Left lobe of liver (tissue), 2 donors: ENCODE results near the gene SYP. TPM values are rescaled to one million over a fixed set of nuclear protein-coding genes. Genes with fewer than 3 reads are reported as not detected.
A peak's percentile ranks its signal among the peaks of the same experiment; 100 is the strongest.
"Not testable (repeated sequence)": the region's sequence is repeated elsewhere in the genome, so short reads cannot be mapped to it uniquely, and the experiment has no call there.

Source experiments
- ATAC-seq: fragments of 200-7000 bp; cut with Tn5 transposase; one replicate; pipeline ENCODE4 v1.9.1; 2020; ENCODE audit warnings: mild to moderate bottlenecking, moderate library complexity
- DNase-seq: peaks from one replicate; pipeline ENCODE4 v3.0.0-alpha.2; 2020; ENCODE audit warnings: low spot score
- total RNA-seq: library from RNA; stranded (reverse); gene quantifications from one replicate; pipeline ENCODE4 v1.2.1, GENCODE V29; 2021
- donor health status: DM: no; HTN: no; CAD: no; lungs with moderate emphysema.
- donor health status: DM: no; HTN: yes; CAD: no.

Gene SYP
- total RNA-seq, 1 donor from 2014 or later = 0.10 TPM

GRCh38 chrX:49191574-49192011 lies 8.4 kb downstream of the SYP start:
- DNase-seq = no peak
- no peak for ATAC-seq

- DNase-seq (peak; percentile 91), ATAC-seq (peak; percentile 84)
These were observed 9.0 kb downstream of the SYP start for GRCh38 chrX:49190821-49191573.

GRCh38 chrX:49189606-49190005 lies 10.4 kb downstream of the SYP start:
- DNase-seq = no peak
- ATAC-seq = no peak

DNA sequence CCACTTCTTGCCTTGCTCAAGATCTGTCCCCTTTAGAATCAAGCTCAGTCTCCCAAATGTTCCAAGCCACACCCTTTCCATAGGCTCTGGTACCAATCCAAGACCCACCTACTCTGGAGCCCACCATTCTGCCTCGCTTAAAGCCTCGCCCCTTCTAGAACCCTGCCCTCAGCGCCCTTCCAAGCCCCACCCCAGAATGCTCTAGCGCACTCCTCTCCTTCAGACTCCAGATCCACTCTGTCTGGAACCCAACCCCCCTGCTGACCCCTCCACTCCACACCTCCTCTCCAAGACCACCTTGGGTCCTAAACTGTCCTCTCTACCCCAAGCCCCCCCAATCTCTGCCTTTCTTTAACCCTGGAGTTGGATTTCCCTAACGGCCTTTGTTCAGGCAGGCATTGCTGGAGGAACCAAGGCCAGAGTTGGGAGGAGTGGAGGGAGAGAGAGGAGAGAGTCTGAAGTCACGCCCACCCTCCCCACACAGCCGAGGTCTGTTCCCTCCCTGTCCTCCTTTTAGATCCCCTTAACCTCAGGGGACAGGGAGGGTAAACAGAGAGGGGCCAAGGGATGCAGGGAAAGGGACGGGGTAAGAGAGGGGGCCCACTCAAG lies 11.4 kb downstream of the SYP start:
- no peak for DNase-seq
- ATAC-seq = no peak

GRCh38 chrX:49187526-49187925 lies 12.5 kb downstream of the SYP start:
- no peak for DNase-seq

DNA sequence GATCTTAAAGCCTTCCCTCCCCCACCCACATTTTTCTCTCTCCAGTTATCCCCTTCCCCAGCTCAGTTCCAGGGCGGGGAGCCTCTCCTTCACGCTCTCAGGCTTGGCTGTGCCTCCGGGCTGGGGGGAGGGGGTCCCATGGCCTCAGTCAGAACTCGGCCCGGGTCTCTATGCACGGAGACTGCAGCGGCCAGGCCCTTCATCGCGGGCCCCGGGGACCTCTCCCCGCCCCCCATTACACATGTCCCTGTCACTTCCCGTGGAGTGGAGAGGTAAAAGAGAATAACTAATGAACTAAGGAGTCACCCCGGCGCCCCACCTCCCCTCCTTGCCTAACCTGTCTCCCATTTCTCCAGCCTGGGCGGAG lies 13.0 kb downstream of the SYP start:
- DNase-seq = no peak
- ATAC-seq = no peak

More at GRCh38 chrX:49187526-49187925, 12.5 kb downstream of the SYP start:
- ATAC-seq = no peak

DNA sequence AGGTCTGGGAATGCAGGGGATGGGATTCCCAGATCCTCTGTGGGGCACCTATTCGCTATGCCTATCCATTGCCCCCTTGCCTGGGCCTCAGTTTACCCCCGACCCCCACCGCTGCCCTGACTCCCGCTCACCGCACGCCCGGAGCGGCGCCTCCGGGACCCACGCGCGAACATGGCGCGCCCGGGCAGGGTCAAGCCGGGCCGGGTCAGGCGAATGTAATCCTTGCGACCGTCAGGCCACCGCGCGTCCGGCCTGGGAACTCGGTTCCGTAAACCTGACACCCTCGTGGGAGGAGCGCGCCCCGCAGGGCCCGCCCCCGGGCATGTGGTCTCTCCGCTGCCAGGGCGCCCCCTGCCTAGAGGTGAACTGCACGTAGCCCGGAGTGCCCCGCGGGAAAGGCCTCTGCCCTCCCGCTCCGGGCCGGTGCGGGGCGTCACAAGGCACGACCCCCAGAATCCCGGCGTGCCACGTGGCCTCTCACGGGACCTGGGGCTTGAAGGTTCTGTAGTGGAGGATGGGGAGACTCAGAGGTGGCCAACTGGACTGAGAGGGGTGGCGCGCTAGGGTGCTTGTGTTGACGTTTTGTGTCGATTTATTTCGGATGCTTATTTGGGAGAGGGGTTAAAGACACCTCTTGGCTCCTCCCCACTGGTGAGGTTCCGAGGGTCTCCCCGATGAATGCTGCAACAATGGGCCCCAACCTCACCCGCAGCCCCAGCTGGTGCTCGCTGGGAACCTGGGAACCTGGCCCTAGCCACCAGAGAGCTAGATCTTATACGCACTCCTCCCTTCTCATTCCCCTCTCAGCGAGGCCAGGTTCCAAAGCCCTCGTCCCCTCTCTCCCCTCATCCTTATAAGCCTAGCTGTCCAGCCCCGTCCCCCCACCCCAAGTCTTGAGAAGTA lies 13.6 kb downstream of the SYP start, which contains the start of gene PRICKLE3:
PRICKLE3 (minus strand) TSS at position 249 of the 903 bp plus-strand sequence; CDS start at position 173, 76 bp downstream.
- peak; percentile 86 for DNase-seq
- peak; percentile 75 for ATAC-seq

GRCh38 chrX:49184294-49185281 lies 15.4 kb downstream of the SYP start:
- ATAC-seq (peak; percentile 46), DNase-seq (peak; percentile 64)

DNA sequence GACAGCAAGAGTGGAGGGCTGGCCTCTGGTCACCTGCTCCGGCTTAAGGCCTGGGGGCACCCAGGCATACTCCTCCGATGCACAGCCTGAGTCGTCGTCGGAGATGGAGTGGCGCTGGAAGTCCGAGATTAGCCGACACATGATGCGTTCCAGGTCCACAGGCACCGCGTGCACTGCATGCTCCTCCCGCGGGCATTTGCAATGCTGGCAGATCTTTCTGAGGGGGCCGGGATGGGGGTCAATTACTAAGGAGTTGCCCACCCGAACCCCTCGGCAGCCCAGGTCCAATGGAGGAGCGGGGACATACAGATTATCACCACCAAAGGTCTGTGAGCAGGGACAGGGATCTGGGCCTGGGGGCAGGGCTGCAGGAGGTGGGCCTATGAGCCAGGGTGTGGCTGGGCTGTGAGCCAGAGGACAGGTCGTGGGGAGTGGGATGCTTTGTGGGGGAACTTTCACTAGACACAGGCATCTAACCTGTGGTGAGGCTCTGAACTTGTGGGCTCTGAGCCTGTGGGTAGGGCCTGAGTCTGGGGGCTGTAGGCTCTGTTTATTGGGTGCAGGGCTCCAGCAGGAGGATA lies 16.2 kb downstream of the SYP start:
- DNase-seq (no peak), ATAC-seq (no peak)

DNA sequence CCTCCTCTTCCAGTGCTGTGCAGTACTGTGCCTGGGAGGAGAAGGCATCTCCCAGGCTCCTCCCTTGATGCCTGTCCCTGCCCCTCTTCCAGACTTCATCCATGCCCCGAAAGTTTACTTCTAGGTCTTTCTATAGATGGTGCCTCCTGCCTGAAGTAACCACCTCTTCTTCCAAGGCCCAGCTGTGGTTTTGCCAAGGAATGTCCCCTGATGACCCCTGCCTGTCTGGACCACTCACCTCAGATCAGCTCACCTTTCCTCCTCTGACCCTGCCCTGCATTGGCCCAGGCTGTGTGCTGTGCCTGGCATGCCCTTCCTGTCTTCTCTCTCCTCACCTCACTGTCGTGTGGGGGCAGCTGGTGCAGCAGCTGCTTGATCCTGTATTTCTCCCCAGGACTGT lies 20.6 kb downstream of the SYP start:
- DNase-seq = no peak
- ATAC-seq = no peak

DNA sequence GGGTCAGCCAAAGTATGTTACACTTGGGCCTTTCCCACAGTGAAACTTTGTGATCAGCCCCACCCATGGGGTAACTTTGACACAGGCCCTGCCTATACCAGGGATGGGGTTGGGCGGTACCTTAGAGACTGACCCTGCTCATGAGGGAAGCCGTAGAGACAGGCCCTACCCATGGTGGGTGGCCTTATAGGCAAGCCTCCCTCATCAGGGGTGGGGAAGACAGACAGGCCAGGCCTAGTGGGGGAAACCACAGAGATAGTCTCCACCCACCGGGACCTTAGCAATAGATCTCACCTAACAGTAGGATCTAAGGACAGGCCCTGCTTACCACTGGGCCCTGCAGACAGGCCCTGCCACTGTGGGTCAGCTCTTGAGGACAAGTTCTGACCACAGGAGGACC lies 21.5 kb downstream of the SYP start:
- no peak for ATAC-seq

DNA sequence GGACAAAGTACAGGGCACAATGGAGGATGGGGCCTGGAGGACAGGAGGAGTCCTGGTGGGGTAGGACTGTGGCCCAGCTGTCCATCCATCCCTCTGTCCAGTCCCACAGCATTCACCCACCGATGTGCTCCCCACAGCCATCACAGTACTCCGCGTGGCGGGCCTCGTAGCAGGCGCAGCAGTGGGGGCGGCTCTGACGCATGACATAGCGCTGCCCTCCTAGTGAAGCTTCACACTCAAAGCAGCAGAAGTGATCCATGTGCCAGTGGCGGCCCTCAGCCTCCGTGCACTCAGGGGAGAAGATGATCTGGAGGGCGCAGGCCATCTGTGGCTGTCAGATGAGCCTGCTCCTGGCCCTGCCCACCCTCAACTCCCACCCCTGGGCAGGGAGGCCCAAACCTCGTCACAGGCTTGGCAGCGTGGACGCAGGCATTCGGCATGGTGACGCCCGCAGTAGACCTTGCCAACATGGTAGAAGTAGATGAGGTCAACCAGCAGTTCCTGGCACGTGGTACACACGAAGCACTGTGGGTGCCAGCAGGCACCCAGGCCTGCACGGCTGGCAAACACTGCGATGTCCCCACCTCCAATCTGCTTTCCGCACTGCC lies 22.0 kb downstream of the SYP start:
- DNase-seq (no peak), ATAC-seq (peak; percentile 15)

More for the DNA sequence above, 21.5 kb downstream of the SYP start:
- no peak for DNase-seq

GRCh38 chrX:49177338-49177833 lies 22.6 kb downstream of the SYP start:
- ATAC-seq (peak; percentile 72), DNase-seq (no peak)

GRCh38 chrX:49176421-49177326 lies 23.3 kb downstream of the SYP start:
- no peak for ATAC-seq
- no peak for DNase-seq

DNA sequence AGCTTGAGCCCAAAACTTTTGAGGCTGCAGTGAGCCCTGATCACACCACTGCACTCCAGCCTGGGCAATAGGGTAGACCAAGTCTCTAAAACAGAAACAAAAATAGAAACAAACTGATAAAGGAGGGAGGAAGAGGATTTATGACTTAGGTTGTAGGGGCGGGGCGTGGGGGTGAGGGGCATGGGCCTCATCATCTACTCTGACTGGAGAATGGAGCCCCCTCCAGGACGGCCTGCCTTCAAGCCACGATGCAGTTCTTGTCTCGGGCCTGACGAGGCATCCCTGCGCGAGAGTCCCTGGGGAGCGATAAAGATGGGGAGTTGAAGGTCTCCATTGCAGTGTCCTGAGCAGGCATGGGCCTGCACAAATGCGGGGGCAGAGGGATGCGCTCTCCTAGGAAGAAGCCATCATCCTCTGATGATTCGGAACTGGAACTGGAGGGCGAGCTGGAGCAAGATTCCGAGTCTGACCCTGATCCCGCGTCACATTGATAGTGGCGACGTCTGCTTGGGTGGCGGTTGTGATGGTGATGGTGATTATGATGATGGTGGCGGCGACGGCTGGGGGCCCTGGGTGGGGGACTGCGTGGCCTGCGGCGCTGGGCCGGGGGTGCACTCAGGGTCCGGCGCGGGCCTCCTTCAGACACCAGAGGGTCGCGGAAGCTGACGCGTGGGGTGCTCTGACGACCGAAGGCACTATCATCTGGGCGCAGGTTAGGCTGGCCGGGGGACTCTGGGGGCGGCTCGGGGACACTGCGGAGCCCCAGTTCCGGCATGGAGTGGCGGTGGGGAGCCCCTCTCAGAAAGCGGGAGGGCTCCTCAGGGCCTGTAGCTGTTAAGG lies 24.3 kb downstream of the SYP start:
- DNase-seq (no peak), ATAC-seq (no peak)

- ATAC-seq (no peak), DNase-seq (no peak)
These were observed 25.3 kb downstream of the SYP start for GRCh38 chrX:49174723-49175122.

- not testable (repeated sequence) for ATAC-seq, DNase-seq
These were observed 26.4 kb downstream of the SYP start for GRCh38 chrX:49173544-49173943.
